Endometrium (tissue), 2 donors: ENCODE results near the gene HBP1.
"Not testable (repeated sequence)": the region's sequence is repeated elsewhere in the genome, so short reads cannot be mapped to it uniquely, and the experiment has no call there.

Experiments used
- FAIRE-seq: peaks from 2 replicates; lab custom pipeline; 2012; peaks lifted over from hg19 to GRCh38; lab: Jason Lieb, UNC
- donor health status: control.
- donor health status: control.

The HBP1 gene

DNA sequence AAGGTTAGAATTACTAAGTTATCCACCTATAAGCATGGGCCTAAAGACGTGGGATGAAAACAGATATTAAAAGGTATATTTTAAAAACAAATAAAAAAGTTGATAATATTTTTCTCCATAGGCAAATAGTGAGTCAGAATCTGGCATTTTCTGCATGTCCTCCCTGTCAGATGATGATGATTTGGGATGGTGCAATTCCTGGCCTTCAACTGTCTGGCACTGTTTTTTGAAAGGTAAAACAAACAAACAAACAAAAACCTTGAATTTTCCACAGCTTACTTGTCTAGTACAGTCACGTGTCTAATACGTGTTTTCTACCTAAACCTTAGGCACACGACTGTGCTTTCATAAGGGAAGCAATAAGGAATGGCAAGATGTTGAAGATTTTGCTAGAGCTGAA is 17.4 kb downstream of the HBP1 start:
- FAIRE-seq, result no peak

DNA sequence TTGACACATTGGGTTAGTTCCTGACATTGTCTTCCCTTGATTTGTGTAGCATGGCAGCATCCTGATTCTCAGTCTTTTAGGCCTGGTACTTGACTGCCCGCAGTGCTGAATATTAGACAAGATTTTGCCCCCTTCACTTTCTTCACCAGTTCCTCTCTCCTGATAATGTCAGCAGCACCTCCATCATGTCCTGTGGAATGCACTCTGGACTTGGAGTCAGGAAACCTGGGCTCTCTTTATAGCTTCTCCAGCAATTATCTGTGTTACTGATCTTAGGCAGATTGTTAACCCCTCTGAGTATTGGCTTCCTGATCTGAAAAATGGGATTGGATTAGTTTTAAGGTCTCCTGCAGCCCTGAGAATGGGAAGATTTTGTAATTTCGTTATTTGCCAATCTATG is 19.0 kb downstream of the HBP1 start:
- FAIRE-seq, result no peak

DNA sequence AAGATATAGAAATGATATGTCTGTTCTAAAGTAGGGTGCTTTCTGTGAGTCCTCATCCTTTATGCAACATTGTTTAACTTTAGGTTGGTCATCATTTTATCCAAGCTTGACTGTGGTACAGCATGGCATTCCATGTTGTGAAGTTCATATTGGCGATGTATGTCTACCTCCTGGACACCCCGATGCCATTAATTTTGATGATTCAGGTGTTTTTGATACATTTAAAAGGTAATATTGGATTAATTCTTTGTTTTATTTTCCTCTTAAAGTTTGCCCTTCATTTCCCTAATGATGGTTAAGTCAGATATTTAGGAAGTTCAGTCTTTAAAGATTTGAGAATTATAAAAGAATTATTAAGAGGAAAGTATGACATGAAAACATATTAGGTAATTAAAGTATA is 21.3 kb downstream of the HBP1 start:
- no peak for FAIRE-seq

DNA sequence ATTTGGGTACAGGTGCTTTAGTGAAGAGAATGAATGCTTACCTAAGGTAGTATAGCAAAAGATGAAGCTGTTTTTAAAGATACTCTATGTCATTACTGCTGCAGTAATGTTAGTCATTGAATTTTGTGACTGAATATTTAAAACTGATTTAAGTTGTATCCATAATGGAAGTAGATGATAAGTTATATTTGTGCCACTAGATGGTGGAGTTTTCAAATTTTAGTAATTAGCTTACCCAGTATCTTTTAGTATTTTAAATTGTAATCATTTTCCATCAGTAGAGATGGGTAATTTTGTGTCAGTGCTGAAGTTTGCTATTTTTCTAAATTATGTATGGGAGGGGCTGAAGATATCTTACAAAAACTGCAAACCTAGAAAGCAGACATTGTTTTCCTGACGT is 25.2 kb downstream of the HBP1 start:
- no peak for FAIRE-seq

DNA sequence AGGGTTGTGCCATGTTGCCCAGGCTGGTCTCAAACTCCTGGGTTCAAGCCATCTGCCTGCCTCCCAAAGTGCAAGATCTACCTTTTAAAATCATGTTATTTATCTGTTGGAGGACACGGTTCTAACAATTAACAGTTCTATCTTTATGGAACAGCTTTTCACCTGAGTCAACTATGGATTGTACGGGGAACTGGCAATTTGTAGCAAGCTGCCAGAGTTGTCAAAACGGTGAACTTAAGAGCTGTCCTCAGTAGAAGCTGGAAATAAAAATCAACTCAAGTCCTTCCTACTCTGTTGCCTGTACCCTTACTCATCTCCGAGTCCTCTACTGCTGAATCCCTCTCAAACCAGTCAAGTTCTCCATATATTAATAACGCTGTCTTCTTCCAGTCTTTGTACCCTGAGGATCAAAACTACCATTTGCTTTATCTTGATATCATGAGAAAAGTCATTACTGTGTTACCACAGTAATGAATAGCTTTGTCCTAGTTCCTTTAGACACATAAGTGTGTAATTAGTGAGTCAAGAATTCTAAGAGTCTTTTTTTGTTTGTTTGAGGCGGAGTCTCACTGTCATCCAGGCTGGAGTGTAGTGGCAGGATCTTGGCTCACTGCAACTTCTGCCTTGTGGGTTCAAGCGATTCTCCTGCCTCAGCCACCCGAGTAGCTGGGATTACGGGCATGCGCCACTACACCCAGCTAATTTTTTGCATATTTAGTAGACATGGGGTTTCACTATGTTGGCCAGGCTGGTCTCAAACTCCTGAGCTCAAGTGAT is 28.2 kb downstream of the HBP1 start:
- no peak for FAIRE-seq

DNA sequence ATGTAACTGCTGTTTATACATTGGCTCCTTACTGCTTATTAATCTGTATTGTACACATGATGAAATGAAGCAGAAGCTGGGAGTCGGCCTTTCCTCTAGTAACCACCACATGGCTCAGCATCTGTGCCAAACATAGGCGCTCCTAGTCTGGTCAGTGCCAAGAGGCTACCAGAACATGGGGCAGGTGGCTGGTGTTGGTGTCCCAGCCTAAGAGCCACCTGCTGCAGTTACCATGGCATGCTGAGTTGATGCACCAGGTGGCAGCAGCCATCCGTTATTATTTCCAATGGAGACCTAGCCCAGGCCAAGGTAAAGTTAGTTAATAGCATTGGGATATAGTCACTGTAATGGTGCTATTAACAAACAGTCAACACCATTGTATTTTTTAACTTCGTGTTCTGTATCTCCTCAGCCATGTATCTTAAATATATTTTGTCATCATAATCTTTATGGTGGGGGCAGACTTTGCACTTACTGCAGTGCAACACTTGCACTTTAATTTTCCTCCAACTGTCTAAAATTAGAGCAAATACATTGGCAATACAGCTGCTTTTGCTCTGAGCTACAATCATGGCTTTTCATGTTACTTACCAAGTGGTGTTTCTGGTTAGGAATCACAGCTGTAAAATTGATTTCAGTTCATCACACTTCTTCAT is 33.1 kb downstream of the HBP1 start:
- no peak for FAIRE-seq

DNA sequence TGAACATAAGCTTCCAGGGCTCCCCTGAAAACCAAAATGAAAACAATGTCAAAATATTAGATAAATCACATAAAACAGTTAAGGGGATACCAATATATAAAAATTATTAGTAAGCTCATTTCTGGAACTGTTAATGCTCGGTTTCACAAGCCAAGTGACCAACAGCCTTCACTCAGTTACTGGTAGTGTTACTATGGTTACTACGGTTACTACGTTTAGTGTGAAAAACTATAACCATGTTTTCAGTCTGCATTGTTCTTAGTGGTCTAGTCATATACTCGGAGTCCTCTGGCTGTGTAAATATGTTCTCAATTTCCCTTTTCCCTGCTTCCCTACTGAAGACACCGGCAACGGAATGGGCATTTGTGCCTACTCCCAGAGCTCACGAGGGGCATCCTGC is 34.8 kb downstream of the HBP1 start:
- FAIRE-seq, result no peak

DNA sequence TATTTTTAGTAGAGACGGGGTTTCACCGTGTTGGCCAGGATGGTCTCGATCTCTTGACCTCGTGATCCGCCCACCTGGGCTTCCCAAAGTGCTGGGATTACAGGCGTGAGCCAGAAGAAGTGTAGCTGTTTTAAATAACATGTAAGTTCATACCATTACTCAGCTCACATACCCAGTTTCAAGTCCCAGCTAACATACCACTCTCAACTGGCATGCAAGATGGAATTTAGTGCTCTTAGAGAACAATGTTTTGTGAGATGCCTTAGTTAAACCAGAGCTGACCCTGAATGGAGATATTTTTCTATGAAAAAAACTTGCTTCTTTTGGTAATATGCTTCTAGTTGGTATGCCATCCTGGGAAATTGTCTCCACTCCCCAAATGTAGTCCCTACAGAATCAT is 37.3 kb downstream of the HBP1 start:
- FAIRE-seq, result no peak

DNA sequence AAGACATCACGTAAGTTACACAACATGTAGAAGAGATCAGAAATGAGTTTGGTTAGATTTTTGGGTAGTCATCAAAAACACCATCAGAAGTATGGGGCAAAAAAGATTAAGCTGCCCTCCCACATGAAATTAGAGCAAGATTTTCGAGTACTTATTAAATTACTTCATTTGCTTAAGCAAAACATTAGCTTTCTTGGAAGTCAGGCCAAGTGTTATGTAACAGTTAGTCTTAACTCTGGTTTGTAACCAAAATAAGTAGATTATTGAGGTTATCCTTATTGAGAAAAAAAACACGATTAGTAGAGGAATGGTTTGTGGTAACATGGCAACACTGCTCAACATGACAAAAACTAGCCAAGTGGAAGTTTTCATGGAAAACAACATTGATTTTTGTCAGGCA is 37.9 kb downstream of the HBP1 start:
- peak; percentile 50 for FAIRE-seq

DNA sequence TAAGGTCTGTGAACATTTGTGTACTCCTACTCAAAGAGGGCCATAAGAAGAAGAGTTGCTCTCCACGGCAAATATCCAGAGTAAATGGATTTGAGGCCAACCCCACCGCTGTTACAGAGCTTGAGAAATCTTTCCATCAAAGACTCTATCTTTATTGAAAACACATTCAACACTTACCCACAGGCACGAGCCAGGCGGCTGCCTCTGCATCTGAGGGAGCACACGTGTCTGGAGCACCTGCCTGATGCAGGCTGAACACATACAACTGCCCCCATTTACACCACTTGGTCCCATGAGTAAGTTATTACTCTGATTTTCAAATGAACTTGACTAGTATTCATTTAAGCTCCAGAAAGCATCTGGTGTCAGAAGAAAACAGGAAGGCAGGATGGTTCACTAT is 38.7 kb downstream of the HBP1 start:
- no peak for FAIRE-seq

DNA sequence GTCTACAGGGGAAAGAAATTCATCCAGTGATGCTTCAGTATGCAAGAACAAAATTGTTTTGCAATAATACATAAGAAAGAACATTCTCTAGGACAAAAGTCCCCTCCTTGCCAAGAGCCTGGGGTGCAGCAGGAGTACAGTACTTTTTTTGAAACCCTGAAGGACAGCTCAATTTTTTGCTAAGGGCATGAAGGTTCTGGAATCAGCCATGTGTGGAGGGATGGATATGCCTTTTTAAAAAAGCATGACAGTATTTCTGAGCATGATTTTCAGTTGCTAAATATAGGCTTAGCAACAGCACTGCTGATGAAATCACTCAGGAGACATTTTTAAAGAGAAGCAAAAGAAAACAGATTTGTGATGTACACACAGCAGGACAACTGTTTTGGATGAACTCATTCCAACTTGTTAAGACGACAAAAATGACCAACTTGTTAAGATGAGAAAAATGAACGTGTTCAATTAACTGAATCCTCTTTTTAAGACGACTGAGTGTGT is 39.3 kb downstream of the HBP1 start:
- no peak for FAIRE-seq

DNA sequence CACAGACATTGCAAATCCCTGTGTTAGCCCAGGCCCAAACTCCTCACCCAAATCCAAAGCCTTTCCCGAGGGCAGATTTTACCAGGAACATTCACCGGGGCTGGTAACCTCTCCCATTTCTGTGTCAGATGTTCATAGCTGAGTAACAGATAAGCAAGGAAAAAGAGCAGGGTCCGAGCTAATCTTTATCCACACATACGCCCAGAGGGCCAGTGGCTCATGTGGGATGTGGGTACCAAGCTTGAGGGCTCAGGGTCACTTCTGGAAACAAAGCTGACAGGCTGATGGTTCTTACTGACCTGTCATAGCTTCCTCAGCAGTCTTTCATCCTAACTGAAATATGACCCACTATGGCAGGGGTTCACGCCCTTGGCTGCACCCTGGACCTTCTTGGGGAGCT is 39.8 kb downstream of the HBP1 start:
- no peak for FAIRE-seq

DNA sequence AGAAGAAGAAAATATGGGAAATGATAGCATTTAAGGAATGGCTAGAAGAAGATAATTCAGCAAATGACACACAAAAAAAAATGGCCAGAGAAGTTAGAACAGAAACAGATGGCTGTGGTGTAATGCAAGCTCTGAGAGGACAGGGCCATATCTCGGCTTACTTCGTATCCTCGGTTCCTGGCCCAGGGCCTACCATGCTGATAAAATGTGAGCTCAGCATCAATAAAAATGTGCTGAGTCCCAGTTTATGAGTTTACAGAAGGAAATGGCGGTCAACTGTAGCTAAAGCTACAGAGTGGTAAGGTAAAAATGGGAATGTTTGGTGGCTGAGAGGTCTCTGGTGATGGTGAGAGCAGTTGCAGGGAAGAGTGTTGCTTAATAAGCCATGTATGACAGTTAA is 40.8 kb downstream of the HBP1 start:
- FAIRE-seq, result no peak

DNA sequence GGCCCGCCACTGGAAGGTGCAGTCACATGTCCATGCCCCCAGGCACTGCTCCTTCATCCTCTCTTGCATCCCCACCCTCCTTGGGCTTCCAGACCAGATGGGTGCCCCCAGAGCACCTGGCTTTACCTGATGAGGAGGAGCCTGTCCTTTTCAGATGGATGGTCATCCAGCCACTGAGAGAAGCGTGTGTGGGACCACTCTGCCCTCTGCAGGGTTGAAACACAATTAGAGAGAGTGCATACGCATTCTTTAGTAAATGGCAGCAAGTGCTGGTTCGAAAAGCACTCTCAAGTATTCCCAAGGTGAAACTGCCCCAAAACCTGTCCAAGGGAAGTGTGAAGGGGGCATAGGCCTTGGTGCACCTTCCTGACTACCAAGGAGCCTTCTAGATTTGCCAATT is 41.6 kb downstream of the HBP1 start:
- FAIRE-seq, result no peak

DNA sequence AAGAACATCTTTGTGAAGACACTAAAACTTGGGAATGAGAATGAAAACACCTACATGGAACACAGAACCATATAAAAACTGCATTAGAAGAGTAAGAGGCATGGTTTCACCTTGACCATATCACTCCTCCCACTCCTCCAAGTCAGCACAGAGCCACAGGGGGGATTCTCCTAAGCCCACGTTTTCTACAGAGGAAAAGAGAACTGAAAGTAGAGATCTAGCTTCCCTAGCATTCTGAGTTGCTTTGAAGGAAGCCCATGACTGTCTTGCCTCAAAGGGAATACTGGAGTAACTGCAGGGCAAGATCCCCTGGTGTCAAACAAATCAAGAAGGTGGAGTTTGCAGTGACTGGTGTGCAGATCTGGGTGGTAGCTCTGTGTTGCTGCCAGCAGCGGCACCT is 43.9 kb downstream of the HBP1 start:
- FAIRE-seq, result no peak

DNA sequence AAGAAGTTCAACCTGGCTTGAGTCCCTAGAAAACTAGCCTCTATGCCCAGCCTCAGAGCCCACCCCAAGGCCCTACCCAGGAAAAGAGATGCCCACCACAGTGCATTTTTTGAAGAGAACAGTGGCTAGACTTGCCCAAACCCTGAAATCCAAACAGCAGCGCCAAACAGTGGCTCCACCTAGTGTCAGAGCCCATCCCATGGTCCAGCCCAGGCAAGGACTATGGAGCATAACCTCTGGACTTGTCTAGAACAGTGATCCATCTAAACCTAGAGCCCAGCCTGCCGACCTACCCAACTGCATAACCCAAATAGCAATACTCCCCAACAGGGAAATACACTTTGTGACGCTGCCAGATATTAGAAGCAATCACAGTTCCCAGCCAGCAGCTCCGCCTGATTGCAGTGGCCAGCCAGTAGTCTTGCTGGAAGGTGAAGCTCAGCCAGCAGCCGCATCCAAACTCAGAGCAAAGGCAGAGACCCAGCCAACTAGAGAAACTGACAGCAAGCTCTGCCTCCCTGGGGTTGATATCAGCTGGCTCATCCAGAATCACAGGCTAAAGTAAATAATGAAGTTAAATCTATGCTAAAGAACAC is 44.5 kb downstream of the HBP1 start:
- FAIRE-seq, result no peak

DNA sequence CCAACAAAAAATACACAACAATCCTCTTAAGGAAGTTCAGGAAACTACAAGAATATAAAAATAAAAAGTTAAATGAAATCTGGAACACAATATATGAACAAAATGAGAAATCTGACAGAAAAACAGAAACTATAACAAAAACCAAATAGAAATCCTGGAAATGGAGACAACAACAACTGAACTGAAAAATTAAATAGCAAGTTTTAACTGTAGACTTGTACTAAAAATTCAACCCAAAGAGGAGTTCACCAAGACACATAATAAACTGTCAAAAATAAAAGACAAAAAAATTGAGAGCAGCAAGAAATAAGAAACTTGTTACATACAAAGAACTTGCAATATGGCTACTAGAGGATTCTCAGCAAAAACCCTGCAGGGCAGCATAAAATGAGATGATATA is 45.1 kb downstream of the HBP1 start:
- FAIRE-seq, result no peak

DNA sequence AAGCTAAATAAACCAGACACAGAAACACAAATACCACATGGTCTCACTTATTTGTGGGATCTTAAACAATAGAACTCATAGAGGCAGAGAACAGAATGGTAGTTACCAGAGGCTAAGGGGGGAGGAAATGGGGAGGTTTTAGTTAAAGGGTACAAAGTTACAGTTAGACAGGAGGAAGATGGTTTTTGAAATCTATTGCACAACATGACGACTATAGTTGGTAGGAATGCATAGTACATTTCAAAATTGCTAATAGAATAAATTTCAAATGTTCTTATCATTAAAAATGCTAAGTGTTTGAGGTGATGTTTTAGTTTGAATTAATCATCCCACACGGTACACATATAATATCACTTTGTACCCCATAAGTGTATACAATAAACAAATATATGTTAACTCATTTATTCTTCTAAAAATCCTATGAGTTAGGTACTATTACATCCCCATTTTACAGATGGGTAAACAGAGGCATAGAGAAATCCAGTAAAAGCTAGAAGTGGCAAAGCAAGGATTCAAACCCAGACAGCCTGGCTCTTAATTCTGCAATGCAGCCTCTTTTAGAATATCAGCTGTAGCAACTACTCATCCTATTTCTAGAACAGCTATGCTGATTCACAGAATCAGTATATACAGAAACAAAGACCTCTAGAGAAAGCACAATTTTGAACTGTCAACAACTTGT is 50.9 kb downstream of the HBP1 start:
- no peak for FAIRE-seq

DNA sequence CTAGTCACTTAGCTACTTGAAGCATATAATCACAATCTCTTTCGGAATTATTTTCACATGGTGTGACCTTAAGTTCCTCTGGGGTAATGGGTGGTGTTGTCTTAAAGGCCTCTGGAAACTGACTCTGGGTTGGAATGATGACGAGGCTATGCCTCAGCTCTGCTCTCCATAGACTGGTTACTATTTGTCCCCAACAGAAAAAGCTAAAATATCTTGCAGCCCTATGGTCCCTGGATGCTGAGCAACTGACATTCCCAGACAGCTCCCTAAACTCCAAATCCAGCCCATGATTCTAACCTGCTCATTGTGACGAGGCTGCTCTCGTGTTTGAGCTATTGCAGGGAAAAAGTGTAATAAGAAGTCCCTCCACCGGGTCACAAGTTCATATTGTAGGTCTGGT is 51.6 kb downstream of the HBP1 start:
- FAIRE-seq, result no peak

DNA sequence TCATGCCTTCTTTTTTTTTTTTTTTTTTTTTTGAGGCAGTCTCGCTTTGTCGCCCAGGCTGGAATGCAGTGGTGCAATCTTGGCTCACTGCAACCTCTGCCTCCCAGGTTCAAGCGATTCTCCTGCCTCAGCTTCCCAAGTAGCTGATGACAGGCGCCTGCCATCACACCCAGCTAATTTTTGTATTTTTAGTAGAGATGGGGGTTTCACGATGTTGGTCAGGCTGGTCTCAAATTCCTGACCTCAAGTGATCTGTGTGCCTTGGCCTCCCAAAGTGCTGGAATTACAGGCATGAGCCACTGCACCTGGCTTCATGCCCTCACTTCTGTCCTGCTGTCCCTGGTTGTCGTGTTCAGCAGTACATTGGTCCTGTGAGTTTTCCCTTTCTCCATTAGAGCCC is 52.0 kb downstream of the HBP1 start:
- FAIRE-seq, result not testable (repeated sequence)

DNA sequence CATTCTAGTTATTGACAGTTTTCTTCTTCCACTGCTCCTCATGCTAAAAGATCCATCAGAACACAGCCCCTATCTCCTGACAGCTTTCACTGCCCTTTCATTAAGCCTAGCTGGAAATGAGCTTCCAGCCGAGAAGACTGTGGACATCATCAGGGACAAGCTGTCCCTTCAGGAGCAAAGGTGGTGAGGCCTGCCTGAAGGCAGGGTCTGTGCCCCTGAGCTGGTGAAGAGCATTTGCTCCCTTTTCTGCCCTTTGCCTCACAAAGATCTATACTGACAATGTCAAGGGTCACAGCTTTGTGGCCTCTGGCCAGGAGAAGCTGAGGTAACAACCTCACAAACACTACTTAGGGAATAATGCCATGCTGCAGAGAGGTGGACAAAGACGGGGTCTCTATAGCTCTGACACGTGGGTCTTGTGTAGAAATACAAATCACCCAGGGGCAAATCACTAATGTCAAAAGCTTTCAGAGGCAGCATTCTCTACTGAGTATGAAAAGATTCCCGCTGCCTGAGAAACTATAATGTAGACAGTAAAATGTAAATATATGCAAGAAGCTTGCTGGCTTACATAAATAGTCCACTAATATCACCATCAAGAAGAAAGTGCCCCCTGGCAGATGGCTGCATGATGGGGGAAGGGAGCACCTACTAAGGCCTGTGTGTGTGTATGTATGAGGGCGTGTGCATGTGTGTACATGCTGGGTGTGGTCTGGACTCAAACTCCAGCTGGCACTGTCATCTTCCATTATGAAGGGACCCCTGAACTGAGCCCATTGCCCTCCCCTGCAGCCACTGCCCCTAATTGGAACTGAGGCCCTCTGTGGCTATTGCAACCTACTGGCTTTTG is 55.8 kb downstream of the HBP1 start:
- FAIRE-seq, result no peak

DNA sequence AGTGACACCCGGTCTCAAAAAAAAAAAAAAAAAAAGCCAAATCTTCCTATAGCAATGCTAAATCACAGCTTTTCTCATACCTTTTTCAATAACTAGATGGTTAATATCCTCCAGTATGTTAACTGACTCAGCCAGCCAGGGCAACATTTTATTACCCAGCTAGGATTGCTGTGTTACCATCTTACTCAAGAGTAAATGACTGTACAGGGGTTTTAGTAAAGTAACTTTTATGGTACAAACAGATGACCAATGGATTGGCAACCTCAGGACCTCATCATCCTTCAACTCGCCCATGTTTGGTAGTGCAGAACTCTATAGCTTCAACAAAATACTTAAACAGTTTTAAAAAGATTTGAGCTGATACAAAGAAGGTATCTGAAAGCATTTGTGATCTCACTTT is 59.5 kb downstream of the HBP1 start:
- no peak for FAIRE-seq
